Lower leg skin (tissue), 3 donors: ENCODE data around the gene MYO3B.

ENCODE experiments used
- CTCF ChIP-seq, 3 donors: fragments of 450-650 bp; IDR thresholded peaks; one replicate each; pipeline ENCODE4 v1.5.1; 2016; ENCODE audit warnings: antibody characterized with exemption in 3 of 3, mild to moderate bottlenecking in 3 of 3, moderate library complexity in 2 of 3
- POLR2A ChIP-seq, 2 donors: fragments of 450-650 bp; IDR thresholded peaks; one replicate each; pipeline ENCODE4 v1.6.1; 2016 to 2017; ENCODE audit warnings: antibody characterized with exemption in 2 of 2, mild to moderate bottlenecking in 1 of 2, moderate library complexity in 1 of 2

GRCh38 chr2:170391697-170392096, 213.8 kb downstream of the MYO3B start:
- TF ChIP-seq CTCF (IDR thresholded peaks at IDR 0.05) (no peak), POLR2A (IDR thresholded peaks at IDR 0.05) (no peak)
